Measurements from ENCODE around the gene CACNA2D4.

The CACNA2D4 gene

GRCh38 chr12:1888923-1889322 lies 29.5 kb downstream of the CACNA2D4 start:
- peaks cover 0 to 2% of the 10 kb centered on the region in 2 donors for H3K4me1 ChIP-seq (ENCODE audit: control insufficient read depth in 2 of 2, insufficient read depth in 2 of 2, low read length in 2 of 2)
- no peaks in the 10 kb centered on the region for H3K9me3 ChIP-seq (ENCODE audit: control insufficient read depth in 2 of 2, low read length in 2 of 2)
- no peaks in the 10 kb centered on the region for H3K27me3 ChIP-seq (ENCODE audit: control insufficient read depth in 2 of 2, insufficient read depth in 2 of 2, low read length in 2 of 2)
- H3K36me3 ChIP-seq (ENCODE audit: control insufficient read depth in 2 of 2, insufficient read depth in 2 of 2, low read length in 2 of 2) = no peaks in the 10 kb centered on the region
- H3K9ac ChIP-seq (ENCODE audit: low read depth in 1 of 2, low read length in 2 of 2) = no peak overlapping the region
- H3K27ac ChIP-seq (ENCODE audit: low read depth in 2 of 2, low read length in 2 of 2) = no peak overlapping the region
- H3K4me3 ChIP-seq (ENCODE audit: low read length in 2 of 2) = no peak overlapping the region

GRCh38 chr12:1886396-1887008 lies 31.9 kb downstream of the CACNA2D4 start:
- Histone ChIP-seq H3K27me3 (ENCODE audit: control insufficient read depth in 2 of 2, insufficient read depth in 2 of 2, low read length in 2 of 2) (no peaks in the 10 kb centered on the region), H3K9me3 (ENCODE audit: control insufficient read depth in 2 of 2, low read length in 2 of 2) (no peaks in the 10 kb centered on the region), H3K27ac (ENCODE audit: low read depth in 2 of 2, low read length in 2 of 2) (no peak overlapping the region), H3K36me3 (ENCODE audit: control insufficient read depth in 2 of 2, insufficient read depth in 2 of 2, low read length in 2 of 2) (no peaks in the 10 kb centered on the region), H3K9ac (ENCODE audit: low read depth in 1 of 2, low read length in 2 of 2) (no peak overlapping the region), H3K4me3 (ENCODE audit: low read length in 2 of 2) (no peak overlapping the region), H3K4me1 (ENCODE audit: control insufficient read depth in 2 of 2, insufficient read depth in 2 of 2, low read length in 2 of 2) (peaks cover 0 to 2% of the 10 kb centered on the region in 2 donors)

- H3K9ac ChIP-seq (ENCODE audit: low read depth in 1 of 2, low read length in 2 of 2) = no peak overlapping the region
- no peaks in the 10 kb centered on the region for H3K36me3 ChIP-seq (ENCODE audit: control insufficient read depth in 2 of 2, insufficient read depth in 2 of 2, low read length in 2 of 2)
- peaks cover 0 to 2% of the 10 kb centered on the region in 2 donors for H3K4me1 ChIP-seq (ENCODE audit: control insufficient read depth in 2 of 2, insufficient read depth in 2 of 2, low read length in 2 of 2)
- H3K27me3 ChIP-seq (ENCODE audit: control insufficient read depth in 2 of 2, insufficient read depth in 2 of 2, low read length in 2 of 2) = no peaks in the 10 kb centered on the region
- no peak overlapping the region for H3K27ac ChIP-seq (ENCODE audit: low read depth in 2 of 2, low read length in 2 of 2)
- no peak overlapping the region for H3K4me3 ChIP-seq (ENCODE audit: low read length in 2 of 2)
- no peaks in the 10 kb centered on the region for H3K9me3 ChIP-seq (ENCODE audit: control insufficient read depth in 2 of 2, low read length in 2 of 2)
These were observed 32.7 kb downstream of the CACNA2D4 start for GRCh38 chr12:1885599-1886245.

- Histone ChIP-seq H3K36me3 (ENCODE audit: control insufficient read depth in 2 of 2, insufficient read depth in 2 of 2, low read length in 2 of 2) (no peaks in the 10 kb centered on the region), H3K9me3 (ENCODE audit: control insufficient read depth in 2 of 2, low read length in 2 of 2) (no peaks in the 10 kb centered on the region), H3K27me3 (ENCODE audit: control insufficient read depth in 2 of 2, insufficient read depth in 2 of 2, low read length in 2 of 2) (no peaks in the 10 kb centered on the region), H3K9ac (ENCODE audit: low read depth in 1 of 2, low read length in 2 of 2) (no peak overlapping the region), H3K4me1 (ENCODE audit: control insufficient read depth in 2 of 2, insufficient read depth in 2 of 2, low read length in 2 of 2) (peaks cover 0 to 2% of the 10 kb centered on the region in 2 donors), H3K4me3 (ENCODE audit: low read length in 2 of 2) (no peak overlapping the region), H3K27ac (ENCODE audit: low read depth in 2 of 2, low read length in 2 of 2) (no peak overlapping the region)
These were observed 33.3 kb downstream of the CACNA2D4 start for GRCh38 chr12:1885082-1885596.

- H3K4me3 ChIP-seq (ENCODE audit: low read length in 2 of 2) = no peak overlapping the region
- H3K4me1 ChIP-seq (ENCODE audit: control insufficient read depth in 2 of 2, insufficient read depth in 2 of 2, low read length in 2 of 2) = peaks cover 0 to 2% of the 10 kb centered on the region in 2 donors
- H3K36me3 ChIP-seq (ENCODE audit: control insufficient read depth in 2 of 2, insufficient read depth in 2 of 2, low read length in 2 of 2) = no peaks in the 10 kb centered on the region
- H3K27me3 ChIP-seq (ENCODE audit: control insufficient read depth in 2 of 2, insufficient read depth in 2 of 2, low read length in 2 of 2) = no peaks in the 10 kb centered on the region
- no peak overlapping the region for H3K9ac ChIP-seq (ENCODE audit: low read depth in 1 of 2, low read length in 2 of 2)
- no peak overlapping the region for H3K27ac ChIP-seq (ENCODE audit: low read depth in 2 of 2, low read length in 2 of 2)
- no peaks in the 10 kb centered on the region for H3K9me3 ChIP-seq (ENCODE audit: control insufficient read depth in 2 of 2, low read length in 2 of 2)
These were observed 33.8 kb downstream of the CACNA2D4 start for GRCh38 chr12:1884651-1885050.

- no peaks in the 10 kb centered on the region for H3K9me3 ChIP-seq (ENCODE audit: control insufficient read depth in 2 of 2, low read length in 2 of 2)
- H3K27ac ChIP-seq (ENCODE audit: low read depth in 2 of 2, low read length in 2 of 2) = no peak overlapping the region
- H3K4me1 ChIP-seq (ENCODE audit: control insufficient read depth in 2 of 2, insufficient read depth in 2 of 2, low read length in 2 of 2) = peaks cover 0 to 2% of the 10 kb centered on the region in 2 donors
- no peaks in the 10 kb centered on the region for H3K36me3 ChIP-seq (ENCODE audit: control insufficient read depth in 2 of 2, insufficient read depth in 2 of 2, low read length in 2 of 2)
- H3K4me3 ChIP-seq (ENCODE audit: low read length in 2 of 2) = no peak overlapping the region
- H3K27me3 ChIP-seq (ENCODE audit: control insufficient read depth in 2 of 2, insufficient read depth in 2 of 2, low read length in 2 of 2) = no peaks in the 10 kb centered on the region
- no peak overlapping the region for H3K9ac ChIP-seq (ENCODE audit: low read depth in 1 of 2, low read length in 2 of 2)
These were observed 34.9 kb downstream of the CACNA2D4 start for GRCh38 chr12:1883513-1883912.

- Histone ChIP-seq H3K4me1 (ENCODE audit: control insufficient read depth in 2 of 2, insufficient read depth in 2 of 2, low read length in 2 of 2) (peaks cover 0 to 2% of the 10 kb centered on the region in 2 donors), H3K4me3 (ENCODE audit: low read length in 2 of 2) (no peak overlapping the region), H3K9ac (ENCODE audit: low read depth in 1 of 2, low read length in 2 of 2) (no peak overlapping the region), H3K36me3 (ENCODE audit: control insufficient read depth in 2 of 2, insufficient read depth in 2 of 2, low read length in 2 of 2) (no peaks in the 10 kb centered on the region), H3K27ac (ENCODE audit: low read depth in 2 of 2, low read length in 2 of 2) (no peak overlapping the region), H3K27me3 (ENCODE audit: control insufficient read depth in 2 of 2, insufficient read depth in 2 of 2, low read length in 2 of 2) (no peaks in the 10 kb centered on the region), H3K9me3 (ENCODE audit: control insufficient read depth in 2 of 2, low read length in 2 of 2) (no peaks in the 10 kb centered on the region)
These were observed 35.5 kb downstream of the CACNA2D4 start for GRCh38 chr12:1882850-1883470.

GRCh38 chr12:1882405-1882804 lies 36.0 kb downstream of the CACNA2D4 start:
- Histone ChIP-seq H3K36me3 (ENCODE audit: control insufficient read depth in 2 of 2, insufficient read depth in 2 of 2, low read length in 2 of 2) (no peaks in the 10 kb centered on the region), H3K4me3 (ENCODE audit: low read length in 2 of 2) (no peak overlapping the region), H3K27me3 (ENCODE audit: control insufficient read depth in 2 of 2, insufficient read depth in 2 of 2, low read length in 2 of 2) (no peaks in the 10 kb centered on the region), H3K27ac (ENCODE audit: low read depth in 2 of 2, low read length in 2 of 2) (no peak overlapping the region), H3K9me3 (ENCODE audit: control insufficient read depth in 2 of 2, low read length in 2 of 2) (no peaks in the 10 kb centered on the region), H3K9ac (ENCODE audit: low read depth in 1 of 2, low read length in 2 of 2) (no peak overlapping the region), H3K4me1 (ENCODE audit: control insufficient read depth in 2 of 2, insufficient read depth in 2 of 2, low read length in 2 of 2) (peaks cover 0 to 2% of the 10 kb centered on the region in 2 donors)

- Histone ChIP-seq H3K27me3 (ENCODE audit: control insufficient read depth in 2 of 2, insufficient read depth in 2 of 2, low read length in 2 of 2) (no peaks in the 10 kb centered on the region), H3K27ac (ENCODE audit: low read depth in 2 of 2, low read length in 2 of 2) (no peak overlapping the region), H3K4me3 (ENCODE audit: low read length in 2 of 2) (no peak overlapping the region), H3K4me1 (ENCODE audit: control insufficient read depth in 2 of 2, insufficient read depth in 2 of 2, low read length in 2 of 2) (peaks cover 0 to 2% of the 10 kb centered on the region in 2 donors), H3K9me3 (ENCODE audit: control insufficient read depth in 2 of 2, low read length in 2 of 2) (no peaks in the 10 kb centered on the region), H3K9ac (ENCODE audit: low read depth in 1 of 2, low read length in 2 of 2) (no peak overlapping the region), H3K36me3 (ENCODE audit: control insufficient read depth in 2 of 2, insufficient read depth in 2 of 2, low read length in 2 of 2) (no peaks in the 10 kb centered on the region)
These were observed 36.5 kb downstream of the CACNA2D4 start for GRCh38 chr12:1881936-1882335.

GRCh38 chr12:1881301-1881700 lies 37.2 kb downstream of the CACNA2D4 start:
- H3K36me3 ChIP-seq (ENCODE audit: control insufficient read depth in 2 of 2, insufficient read depth in 2 of 2, low read length in 2 of 2) = no peaks in the 10 kb centered on the region
- no peak overlapping the region for H3K4me3 ChIP-seq (ENCODE audit: low read length in 2 of 2)
- peaks cover 0 to 2% of the 10 kb centered on the region in 2 donors for H3K4me1 ChIP-seq (ENCODE audit: control insufficient read depth in 2 of 2, insufficient read depth in 2 of 2, low read length in 2 of 2)
- H3K27ac ChIP-seq (ENCODE audit: low read depth in 2 of 2, low read length in 2 of 2) = no peak overlapping the region
- H3K9me3 ChIP-seq (ENCODE audit: control insufficient read depth in 2 of 2, low read length in 2 of 2) = no peaks in the 10 kb centered on the region
- H3K27me3 ChIP-seq (ENCODE audit: control insufficient read depth in 2 of 2, insufficient read depth in 2 of 2, low read length in 2 of 2) = no peaks in the 10 kb centered on the region
- no peak overlapping the region for H3K9ac ChIP-seq (ENCODE audit: low read depth in 1 of 2, low read length in 2 of 2)

Measured in mucosa of rectum (tissue), 2 donors.